Esophagus squamous epithelium (tissue), 4 donors: ENCODE results near the gene PKP1.

Experiments
- POLR2A ChIP-seq, 4 donors: fragments of 450-650 bp; IDR thresholded peaks; one replicate each; pipeline ENCODE4 v1.6.1; 2017; ENCODE audit warnings: antibody characterized with exemption in 4 of 4, mild to moderate bottlenecking in 4 of 4, moderate library complexity in 3 of 4
- TF ChIP-seq, protein P1 (sequence below), 6 experiments: fragments of 450-650 bp in 4 of 6; fragments of 200-600 bp in 2 of 6; sonication (generic) in 2 of 6; IDR thresholded peaks; one replicate each; pipeline ENCODE4 v1.5.1; 2016 to 2019; ENCODE audit warnings: antibody characterized with exemption in 6 of 6, mild to moderate bottlenecking in 4 of 6, moderate library complexity in 4 of 6

DNA sequence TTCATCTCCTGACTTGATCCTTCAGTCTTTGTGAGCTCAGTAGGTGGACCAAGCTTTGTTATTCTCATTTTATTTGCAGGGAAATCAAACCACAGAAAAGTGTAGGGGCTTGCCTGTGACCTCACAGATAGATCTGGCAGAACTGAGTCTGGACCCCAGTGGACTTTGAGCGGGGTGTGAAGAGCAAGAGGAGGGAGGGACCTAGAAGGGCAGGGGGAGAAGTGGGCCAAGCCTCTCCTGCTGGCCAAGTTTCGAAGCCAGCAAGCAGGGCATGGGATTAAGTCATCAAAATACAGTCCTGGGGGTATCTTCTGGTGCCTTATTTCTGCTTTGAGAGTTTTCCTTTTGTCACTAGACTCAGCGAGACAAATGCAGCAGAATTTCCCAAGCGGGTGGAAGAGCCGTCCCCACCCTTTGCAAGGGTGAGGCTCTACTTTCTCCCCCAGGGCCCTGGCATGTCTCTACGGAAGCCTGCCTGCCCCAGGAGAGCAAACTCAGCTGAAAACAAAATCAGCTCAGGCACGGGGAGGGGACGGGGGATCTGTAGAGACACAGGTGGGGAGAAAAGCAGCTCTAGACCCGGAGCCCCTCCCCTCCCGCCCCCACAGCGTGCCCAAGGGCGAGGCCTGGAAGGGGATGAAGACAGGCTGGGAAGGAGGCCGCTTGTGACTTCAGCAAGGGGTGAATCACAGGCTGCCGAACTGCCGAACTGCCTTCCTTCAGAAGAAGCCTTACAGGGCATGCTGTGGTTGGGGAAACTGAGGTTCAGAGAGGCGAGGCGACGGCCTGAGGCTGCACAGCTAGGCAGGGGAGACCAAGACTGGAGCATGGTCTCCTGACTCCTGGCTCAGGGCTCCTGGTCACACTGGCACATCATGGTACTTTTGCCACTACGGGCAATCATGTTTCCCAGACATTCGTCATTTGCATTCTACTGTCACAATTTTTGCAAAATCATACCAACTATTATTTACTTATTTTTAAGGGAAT is 19.2 kb downstream of the PKP1 start:
- TF ChIP-seq, protein P1, sequence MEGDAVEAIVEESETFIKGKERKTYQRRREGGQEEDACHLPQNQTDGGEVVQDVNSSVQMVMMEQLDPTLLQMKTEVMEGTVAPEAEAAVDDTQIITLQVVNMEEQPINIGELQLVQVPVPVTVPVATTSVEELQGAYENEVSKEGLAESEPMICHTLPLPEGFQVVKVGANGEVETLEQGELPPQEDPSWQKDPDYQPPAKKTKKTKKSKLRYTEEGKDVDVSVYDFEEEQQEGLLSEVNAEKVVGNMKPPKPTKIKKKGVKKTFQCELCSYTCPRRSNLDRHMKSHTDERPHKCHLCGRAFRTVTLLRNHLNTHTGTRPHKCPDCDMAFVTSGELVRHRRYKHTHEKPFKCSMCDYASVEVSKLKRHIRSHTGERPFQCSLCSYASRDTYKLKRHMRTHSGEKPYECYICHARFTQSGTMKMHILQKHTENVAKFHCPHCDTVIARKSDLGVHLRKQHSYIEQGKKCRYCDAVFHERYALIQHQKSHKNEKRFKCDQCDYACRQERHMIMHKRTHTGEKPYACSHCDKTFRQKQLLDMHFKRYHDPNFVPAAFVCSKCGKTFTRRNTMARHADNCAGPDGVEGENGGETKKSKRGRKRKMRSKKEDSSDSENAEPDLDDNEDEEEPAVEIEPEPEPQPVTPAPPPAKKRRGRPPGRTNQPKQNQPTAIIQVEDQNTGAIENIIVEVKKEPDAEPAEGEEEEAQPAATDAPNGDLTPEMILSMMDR (IDR thresholded peaks at IDR 0.05) = peak in 1 of 6 experiments; percentile 2
- no peak for TF ChIP-seq POLR2A (IDR thresholded peaks at IDR 0.05)
